Activated T-cell treated with anti-CD3 and anti-CD28 coated beads for 24 hours (primary cell): Measurements from ENCODE around the gene ZCCHC10.
A peak's percentile ranks its signal among the peaks of the same experiment; 100 is the strongest.
"Not testable (repeated sequence)": the region's sequence is repeated elsewhere in the genome, so short reads cannot be mapped to it uniquely, and the experiment has no call there.

ENCODE experiments used
- DNase-seq: peaks from one replicate; pipeline ENCODE4 v3.0.0-alpha.2; 2020; ENCODE audit warnings: low read depth

ZCCHC10 gene

GRCh38 chr5:133025804-133026663 lies at the start of gene ZCCHC10:
TSS of gene ZCCHC10 (minus strand) at chr5:133026549. CDS start at chr5:133026537, 12 bp downstream.
- DNase-seq, result peak; percentile 90

GRCh38 chr5:133075572-133076536 lies 49.5 kb upstream of the ZCCHC10 start:
- DNase-seq, result no peak

- no peak for DNase-seq
These were observed 45.7 kb upstream of the ZCCHC10 start for GRCh38 chr5:133072021-133072420.

GRCh38 chr5:133066045-133066444 lies 39.7 kb upstream of the ZCCHC10 start:
- DNase-seq, result no peak

GRCh38 chr5:133065471-133065870 lies 39.1 kb upstream of the ZCCHC10 start:
- DNase-seq, result no peak

GRCh38 chr5:133063965-133064364 lies 37.6 kb upstream of the ZCCHC10 start:
- DNase-seq, result no peak

GRCh38 chr5:133062276-133062675 lies 35.9 kb upstream of the ZCCHC10 start:
- DNase-seq, result no peak

- no peak for DNase-seq
These were observed 33.3 kb upstream of the ZCCHC10 start for GRCh38 chr5:133059621-133060020.

GRCh38 chr5:133056891-133057290 lies 30.5 kb upstream of the ZCCHC10 start:
- no peak for DNase-seq

- no peak for DNase-seq
These were observed 28.5 kb upstream of the ZCCHC10 start for GRCh38 chr5:133054697-133055471.

- DNase-seq, result no peak
These were observed 27.1 kb upstream of the ZCCHC10 start for GRCh38 chr5:133053448-133053847.

- peak; percentile 36 for DNase-seq
These were observed 26.2 kb upstream of the ZCCHC10 start for GRCh38 chr5:133052317-133053175.

- DNase-seq, result peak; percentile 96
These were observed 25.4 kb upstream of the ZCCHC10 start, which contains the start of gene HSPA4 for GRCh38 chr5:133051542-133052316. TSS of gene HSPA4 (plus strand) at chr5:133052013. CDS start at chr5:133052251, 238 bp downstream.

GRCh38 chr5:133051061-133051541 lies 24.8 kb upstream of the ZCCHC10 start:
- DNase-seq, result no peak

- no peak for DNase-seq
These were observed 24.2 kb upstream of the ZCCHC10 start for GRCh38 chr5:133050521-133050920.

- DNase-seq, result no peak
These were observed 23.3 kb upstream of the ZCCHC10 start for GRCh38 chr5:133049726-133050048.

GRCh38 chr5:133048993-133049725 lies 22.8 kb upstream of the ZCCHC10 start:
- DNase-seq, result no peak

GRCh38 chr5:133047404-133047803 lies 21.1 kb upstream of the ZCCHC10 start:
- no peak for DNase-seq

- DNase-seq, result not testable (repeated sequence)
These were observed 20.2 kb upstream of the ZCCHC10 start for GRCh38 chr5:133046560-133046959.
